ENCODE data around the gene TMEM18.

The TMEM18 gene

DNA sequence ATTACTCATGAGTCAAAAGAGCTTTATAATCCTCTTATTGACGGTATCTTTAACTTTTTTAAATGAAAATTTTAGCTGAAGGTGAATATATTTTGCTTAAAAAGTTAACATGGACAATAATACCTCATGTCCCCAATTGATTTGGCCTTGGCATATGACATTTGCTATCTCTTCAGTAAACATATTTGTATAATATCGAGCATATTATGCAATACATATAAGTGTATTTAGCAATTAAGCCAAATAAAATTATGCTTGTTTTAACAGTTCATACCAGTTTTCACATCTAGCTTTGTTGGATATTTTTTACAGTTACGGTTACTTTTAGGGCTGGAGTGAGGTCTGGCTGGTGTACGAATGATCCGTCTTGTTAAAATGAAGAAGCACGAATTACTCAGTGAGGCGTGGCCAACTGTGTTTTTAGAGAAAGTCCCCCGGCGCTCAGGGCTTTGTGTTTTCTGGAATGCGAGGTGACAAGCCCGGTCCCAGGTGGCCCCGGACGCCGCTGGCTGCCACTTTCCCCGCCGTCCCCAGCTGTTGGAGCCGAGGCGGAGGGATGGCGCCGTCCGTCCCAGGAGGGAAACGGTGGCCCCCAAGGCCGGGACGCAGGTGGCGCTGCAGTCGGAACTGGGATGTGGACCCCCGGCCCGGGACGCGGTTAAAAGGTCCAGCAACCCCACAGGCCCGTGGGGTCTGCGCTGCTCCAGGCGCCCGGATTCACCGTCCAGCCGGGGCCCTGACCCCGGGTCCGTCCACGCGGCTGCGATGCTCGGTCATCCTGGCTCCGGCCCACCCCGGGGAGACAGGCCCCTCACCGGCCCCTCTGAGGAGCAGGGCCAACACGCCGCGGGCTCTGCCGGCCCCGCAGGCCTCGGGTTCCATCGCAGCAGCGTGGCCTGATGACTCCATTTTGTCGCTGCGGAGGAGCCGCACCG lies 41.3 kb downstream of the TMEM18 start:
- FAIRE-seq (no peak), DNase-seq (ENCODE audit: insufficient read length, low spot score) (no peak)
- TF ChIP-seq, protein P1, sequence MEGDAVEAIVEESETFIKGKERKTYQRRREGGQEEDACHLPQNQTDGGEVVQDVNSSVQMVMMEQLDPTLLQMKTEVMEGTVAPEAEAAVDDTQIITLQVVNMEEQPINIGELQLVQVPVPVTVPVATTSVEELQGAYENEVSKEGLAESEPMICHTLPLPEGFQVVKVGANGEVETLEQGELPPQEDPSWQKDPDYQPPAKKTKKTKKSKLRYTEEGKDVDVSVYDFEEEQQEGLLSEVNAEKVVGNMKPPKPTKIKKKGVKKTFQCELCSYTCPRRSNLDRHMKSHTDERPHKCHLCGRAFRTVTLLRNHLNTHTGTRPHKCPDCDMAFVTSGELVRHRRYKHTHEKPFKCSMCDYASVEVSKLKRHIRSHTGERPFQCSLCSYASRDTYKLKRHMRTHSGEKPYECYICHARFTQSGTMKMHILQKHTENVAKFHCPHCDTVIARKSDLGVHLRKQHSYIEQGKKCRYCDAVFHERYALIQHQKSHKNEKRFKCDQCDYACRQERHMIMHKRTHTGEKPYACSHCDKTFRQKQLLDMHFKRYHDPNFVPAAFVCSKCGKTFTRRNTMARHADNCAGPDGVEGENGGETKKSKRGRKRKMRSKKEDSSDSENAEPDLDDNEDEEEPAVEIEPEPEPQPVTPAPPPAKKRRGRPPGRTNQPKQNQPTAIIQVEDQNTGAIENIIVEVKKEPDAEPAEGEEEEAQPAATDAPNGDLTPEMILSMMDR (IDR thresholded peaks at IDR 0.05; ENCODE audit: insufficient read depth, missing control alignments) = no peak

DNA sequence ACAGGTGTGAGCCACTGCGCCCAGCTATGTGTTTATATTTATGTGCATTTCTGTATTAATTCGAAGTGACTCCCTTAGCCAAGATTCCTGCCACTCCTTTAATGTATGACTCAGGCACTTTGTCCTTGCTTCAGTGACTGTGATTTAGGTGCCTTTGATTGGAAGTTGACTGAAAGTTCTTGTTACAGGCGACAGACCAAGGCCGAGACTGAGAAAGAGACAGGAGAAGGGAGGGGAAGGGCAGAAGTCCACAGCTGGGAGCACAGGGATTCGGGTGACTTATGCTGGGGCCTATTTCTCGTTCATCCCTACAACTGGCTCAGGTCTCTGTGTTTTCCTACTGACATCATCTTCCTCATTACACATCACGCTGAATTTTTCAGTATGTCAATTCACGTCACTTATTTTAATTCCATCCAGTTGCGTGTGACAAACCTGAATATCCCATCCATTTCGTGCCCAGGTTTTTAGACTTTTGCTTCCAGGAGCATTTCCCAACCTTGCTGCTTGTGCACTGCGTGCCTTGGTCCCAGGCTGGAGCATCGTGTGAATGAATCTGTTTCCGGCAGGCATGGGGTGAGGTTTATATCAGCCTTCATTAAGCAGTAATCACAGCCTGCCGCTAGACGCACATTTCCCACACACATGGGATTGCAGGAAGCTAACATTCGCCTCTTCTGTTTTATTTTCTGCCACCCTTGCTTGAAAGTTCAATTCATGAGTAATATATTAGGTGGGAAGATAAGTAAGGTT lies 42.4 kb downstream of the TMEM18 start:
- no peak for DNase-seq (ENCODE audit: insufficient read length, low spot score)
- TF ChIP-seq, protein P1 (IDR thresholded peaks at IDR 0.05; ENCODE audit: insufficient read depth, missing control alignments) = no peak
- no peak for FAIRE-seq

- DNase-seq (ENCODE audit: insufficient read length, low spot score) (no peak), FAIRE-seq (no peak)
- TF ChIP-seq, protein P1 (IDR thresholded peaks at IDR 0.05; ENCODE audit: insufficient read depth, missing control alignments) = no peak
Observed at GRCh38 chr2:634041-634440, 43.2 kb downstream of the TMEM18 start.

- DNase-seq (ENCODE audit: insufficient read length, low spot score) (no peak), FAIRE-seq (no peak)
- TF ChIP-seq, protein P1 (IDR thresholded peaks at IDR 0.05; ENCODE audit: insufficient read depth, missing control alignments) = no peak
Observed at GRCh38 chr2:633371-633770, 43.8 kb downstream of the TMEM18 start.

DNA sequence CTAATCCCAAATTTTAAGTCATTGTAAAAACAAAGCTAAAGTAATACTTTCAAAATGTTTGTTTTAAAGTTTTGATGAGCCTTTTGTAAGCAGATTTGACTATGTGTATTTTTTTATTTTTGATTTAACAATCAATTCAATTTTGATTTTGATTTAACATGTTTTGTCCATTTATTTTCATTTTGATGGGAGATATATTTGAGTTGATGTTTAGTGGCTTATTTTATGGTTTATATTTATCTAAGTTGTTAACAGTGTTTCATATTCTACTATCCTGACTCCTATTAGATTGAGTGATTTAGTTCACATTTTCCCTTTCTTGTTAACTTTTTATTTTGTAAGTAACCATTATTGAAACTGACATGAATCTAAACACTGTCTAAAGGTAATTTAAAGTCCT lies 44.7 kb downstream of the TMEM18 start:
- TF ChIP-seq, protein P1 (IDR thresholded peaks at IDR 0.05; ENCODE audit: insufficient read depth, missing control alignments) = no peak
- FAIRE-seq (no peak), DNase-seq (ENCODE audit: insufficient read length, low spot score) (no peak)

- TF ChIP-seq, protein P1 (IDR thresholded peaks at IDR 0.05; ENCODE audit: insufficient read depth, missing control alignments) = no peak
- no peak for FAIRE-seq
Observed at GRCh38 chr2:631741-632140, 45.5 kb downstream of the TMEM18 start.

More at GRCh38 chr2:631741-632140, 45.5 kb downstream of the TMEM18 start:
- DNase-seq (ENCODE audit: insufficient read length, low spot score) = no peak

Data from D721Med (cell line).